ENCODE results near the gene ATP8A2.
"Not testable (repeated sequence)": the region's sequence is repeated elsewhere in the genome, so short reads cannot be mapped to it uniquely, and the experiment has no call there.

ATP8A2 gene

GRCh38 chr13:25920931-25921330 is 549.2 kb downstream of the ATP8A2 start:
- DNase-seq (ENCODE audit: low spot score): no peak

- DNase-seq (ENCODE audit: low spot score): no peak
These were observed 550.6 kb downstream of the ATP8A2 start for GRCh38 chr13:25922376-25922775.

- no peak for DNase-seq (ENCODE audit: low spot score)
These were observed 551.7 kb downstream of the ATP8A2 start for GRCh38 chr13:25923217-25924085.

- no peak for DNase-seq (ENCODE audit: low spot score)
These were observed 555.6 kb downstream of the ATP8A2 start for GRCh38 chr13:25927363-25927762.

GRCh38 chr13:25927932-25928331 is 556.2 kb downstream of the ATP8A2 start:
- no peak for DNase-seq (ENCODE audit: low spot score)

GRCh38 chr13:25928941-25929505 is 557.2 kb downstream of the ATP8A2 start:
- no peak for DNase-seq (ENCODE audit: low spot score)

- DNase-seq (ENCODE audit: low spot score): no peak
These were observed 558.0 kb downstream of the ATP8A2 start for GRCh38 chr13:25929816-25930215.

- no peak for DNase-seq (ENCODE audit: low spot score)
These were observed 558.9 kb downstream of the ATP8A2 start for GRCh38 chr13:25930653-25931052.

GRCh38 chr13:25932365-25932764 is 560.6 kb downstream of the ATP8A2 start:
- DNase-seq (ENCODE audit: low spot score): no peak

GRCh38 chr13:25933520-25933919 is 561.7 kb downstream of the ATP8A2 start:
- DNase-seq (ENCODE audit: low spot score): no peak

GRCh38 chr13:25934127-25934526 is 562.4 kb downstream of the ATP8A2 start:
- DNase-seq (ENCODE audit: low spot score): no peak

GRCh38 chr13:25939961-25940687 is 568.4 kb downstream of the ATP8A2 start:
- DNase-seq (ENCODE audit: low spot score): no peak

GRCh38 chr13:25943081-25943480 is 571.3 kb downstream of the ATP8A2 start:
- no peak for DNase-seq (ENCODE audit: low spot score)

GRCh38 chr13:25943658-25944057 is 571.9 kb downstream of the ATP8A2 start:
- DNase-seq (ENCODE audit: low spot score): no peak

GRCh38 chr13:25945596-25945995 is 573.8 kb downstream of the ATP8A2 start:
- no peak for DNase-seq (ENCODE audit: low spot score)

- no peak for DNase-seq (ENCODE audit: low spot score)
These were observed 574.5 kb downstream of the ATP8A2 start for GRCh38 chr13:25946321-25946720.

- DNase-seq (ENCODE audit: low spot score): no peak
These were observed 577.1 kb downstream of the ATP8A2 start for GRCh38 chr13:25948910-25949309.

GRCh38 chr13:25951831-25952230 is 580.1 kb downstream of the ATP8A2 start:
- DNase-seq (ENCODE audit: low spot score): no peak

- not testable (repeated sequence) for DNase-seq (ENCODE audit: low spot score)
These were observed 582.3 kb downstream of the ATP8A2 start for GRCh38 chr13:25954080-25954479.

- not testable (repeated sequence) for DNase-seq (ENCODE audit: low spot score)
These were observed 583.2 kb downstream of the ATP8A2 start for GRCh38 chr13:25954943-25955342.

- no peak for DNase-seq (ENCODE audit: low spot score)
These were observed 587.2 kb downstream of the ATP8A2 start for GRCh38 chr13:25958986-25959385.

- DNase-seq (ENCODE audit: low spot score): no peak
These were observed 589.5 kb downstream of the ATP8A2 start for GRCh38 chr13:25961294-25961693.

- peak; percentile 78 for DNase-seq (ENCODE audit: low spot score)
These were observed 591.9 kb downstream of the ATP8A2 start for GRCh38 chr13:25963674-25964073.

Data from pons (tissue), 1 donor.